ENCODE data around the gene BTRC.
"Not testable (repeated sequence)": the region's sequence is repeated elsewhere in the genome, so short reads cannot be mapped to it uniquely, and the experiment has no call there.

Gene BTRC

DNA sequence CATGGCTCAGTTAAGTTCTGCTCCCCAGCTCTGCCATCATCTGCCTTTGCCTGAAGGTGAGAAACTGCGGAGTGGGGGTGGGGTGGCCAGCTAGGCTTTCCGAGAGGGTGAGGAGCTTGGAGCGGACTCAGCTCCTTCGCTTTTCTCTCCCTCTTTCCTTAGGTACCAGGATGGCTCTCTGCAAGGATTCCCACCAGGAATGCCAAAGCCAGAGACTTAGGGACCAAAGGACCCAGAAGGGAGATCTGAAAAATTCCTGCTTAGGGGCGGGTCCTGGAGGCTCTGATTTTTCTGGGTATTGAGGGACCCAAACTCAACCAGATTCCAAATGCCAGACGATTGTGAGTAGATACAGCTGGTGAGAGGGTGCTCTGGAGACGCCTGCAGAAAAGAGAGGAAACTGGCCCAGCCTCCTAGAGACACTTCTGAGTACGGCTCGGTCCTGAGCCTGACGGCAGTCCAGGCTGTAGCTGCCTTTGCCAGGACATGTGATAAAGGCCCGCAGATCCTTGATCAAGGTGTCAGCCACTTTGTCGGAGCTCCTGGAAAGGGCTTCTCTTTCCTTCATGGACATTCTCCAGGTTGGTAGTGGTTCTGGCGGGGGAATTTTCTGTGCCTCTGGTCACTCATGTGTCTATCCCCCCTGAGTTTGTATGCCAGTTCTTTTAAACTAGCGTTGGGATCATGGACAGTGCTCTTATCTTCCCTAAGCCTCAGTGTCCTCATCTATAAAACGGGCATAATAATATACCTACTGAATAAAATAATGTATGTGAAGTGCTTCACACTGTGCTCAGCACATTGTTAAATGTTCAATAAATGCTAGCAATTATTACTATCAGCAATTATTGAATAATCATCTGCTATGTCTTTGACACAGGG lies 42.5 kb upstream of the BTRC start:
- Histone ChIP-seq H3K9me3 (ENCODE audit: severe bottlenecking) (no peaks in the 10 kb centered on the region), H3K36me3 (no peaks in the 10 kb centered on the region), H3K4me3 (ENCODE audit: low read depth, low read length) (no peak overlapping the region), H3K27me3 (ENCODE audit: insufficient read depth, low read depth, severe bottlenecking) (no peaks in the 10 kb centered on the region), H3K27ac (peak overlapping the region; percentile 26; the same call in 1 of the 2 replicates)
- TF ChIP-seq, protein P1, sequence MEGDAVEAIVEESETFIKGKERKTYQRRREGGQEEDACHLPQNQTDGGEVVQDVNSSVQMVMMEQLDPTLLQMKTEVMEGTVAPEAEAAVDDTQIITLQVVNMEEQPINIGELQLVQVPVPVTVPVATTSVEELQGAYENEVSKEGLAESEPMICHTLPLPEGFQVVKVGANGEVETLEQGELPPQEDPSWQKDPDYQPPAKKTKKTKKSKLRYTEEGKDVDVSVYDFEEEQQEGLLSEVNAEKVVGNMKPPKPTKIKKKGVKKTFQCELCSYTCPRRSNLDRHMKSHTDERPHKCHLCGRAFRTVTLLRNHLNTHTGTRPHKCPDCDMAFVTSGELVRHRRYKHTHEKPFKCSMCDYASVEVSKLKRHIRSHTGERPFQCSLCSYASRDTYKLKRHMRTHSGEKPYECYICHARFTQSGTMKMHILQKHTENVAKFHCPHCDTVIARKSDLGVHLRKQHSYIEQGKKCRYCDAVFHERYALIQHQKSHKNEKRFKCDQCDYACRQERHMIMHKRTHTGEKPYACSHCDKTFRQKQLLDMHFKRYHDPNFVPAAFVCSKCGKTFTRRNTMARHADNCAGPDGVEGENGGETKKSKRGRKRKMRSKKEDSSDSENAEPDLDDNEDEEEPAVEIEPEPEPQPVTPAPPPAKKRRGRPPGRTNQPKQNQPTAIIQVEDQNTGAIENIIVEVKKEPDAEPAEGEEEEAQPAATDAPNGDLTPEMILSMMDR (IDR thresholded peaks at IDR 0.05; ENCODE audit: low read depth, low read length) = no peak
- peak; percentile 66 for DNase-seq

DNA sequence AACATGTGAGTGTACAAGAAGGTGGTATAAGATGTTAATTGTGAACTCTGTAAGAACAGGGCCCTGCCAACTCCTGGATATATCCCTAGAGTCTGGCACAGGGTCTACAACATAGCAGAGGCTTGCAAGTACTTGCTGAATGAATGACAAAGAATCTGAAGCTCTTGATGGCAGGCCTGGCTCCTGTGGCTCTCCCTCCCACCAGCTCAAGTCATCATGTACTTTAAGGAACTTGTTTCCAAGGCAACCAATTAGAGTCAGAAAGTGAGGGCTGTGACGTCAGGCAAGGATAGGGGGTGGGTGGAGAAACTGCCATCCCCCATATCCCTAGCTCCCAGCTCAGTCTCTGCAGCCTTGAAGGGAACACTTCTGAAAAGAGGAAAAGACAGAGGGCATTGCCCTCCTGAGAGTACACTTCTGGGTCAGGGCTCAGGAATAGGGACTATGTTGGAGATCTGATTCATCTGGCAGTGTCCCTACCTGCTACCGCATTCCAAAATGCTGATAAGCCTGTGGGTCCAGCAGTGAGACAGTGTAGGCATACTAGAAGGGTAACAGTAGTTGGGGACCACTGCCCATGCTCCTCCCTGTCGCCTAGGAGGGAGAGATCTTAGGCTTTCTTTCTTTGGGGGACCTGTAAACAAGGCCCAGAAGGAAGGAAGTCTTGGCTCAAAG lies 34.6 kb upstream of the BTRC start:
- Histone ChIP-seq H3K4me3 (ENCODE audit: low read depth, low read length) (no peak overlapping the region), H3K27me3 (ENCODE audit: insufficient read depth, low read depth, severe bottlenecking) (no peaks in the 10 kb centered on the region)
- TF ChIP-seq, protein P1 (IDR thresholded peaks at IDR 0.05; ENCODE audit: low read depth, low read length) = no peak

DNA sequence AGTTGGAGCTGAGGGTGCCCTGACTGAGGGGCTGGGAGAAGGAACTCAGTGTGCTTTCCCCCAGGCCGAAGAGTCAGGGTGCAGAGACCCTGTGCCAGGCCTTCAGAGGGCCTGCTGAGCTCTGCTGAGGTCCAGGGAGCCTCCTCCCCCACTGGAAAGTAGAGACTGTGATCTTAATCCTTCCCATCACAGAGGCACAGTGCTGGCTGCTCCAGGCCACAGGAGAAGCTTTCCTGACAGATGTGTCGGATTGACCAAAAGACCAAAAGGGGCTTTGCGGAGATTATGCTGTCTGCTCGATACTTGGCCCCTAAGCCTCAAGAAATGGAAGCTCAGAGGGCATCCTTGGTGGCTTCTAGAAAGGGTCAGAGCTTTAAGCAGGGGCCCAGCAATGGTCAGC lies 32.9 kb upstream of the BTRC start:
- peak overlapping the region; percentile 95 for H3K27ac ChIP-seq
- TF ChIP-seq, protein P1 (IDR thresholded peaks at IDR 0.05; ENCODE audit: low read depth, low read length) = no peak
- no peak overlapping the region for H3K4me3 ChIP-seq (ENCODE audit: low read depth, low read length)
- H3K36me3 ChIP-seq = no peaks in the 10 kb centered on the region
- H3K9me3 ChIP-seq (ENCODE audit: severe bottlenecking) = no peaks in the 10 kb centered on the region
- H3K27me3 ChIP-seq (ENCODE audit: insufficient read depth, low read depth, severe bottlenecking) = no peaks in the 10 kb centered on the region
- peak; percentile 94 for DNase-seq

More for the DNA sequence above, 34.6 kb upstream of the BTRC start:
- DNase-seq = peak; percentile 25
- no peaks in the 10 kb centered on the region for H3K9me3 ChIP-seq (ENCODE audit: severe bottlenecking)
- H3K27ac ChIP-seq = peak overlapping the region; percentile 95
- no peaks in the 10 kb centered on the region for H3K36me3 ChIP-seq

DNA sequence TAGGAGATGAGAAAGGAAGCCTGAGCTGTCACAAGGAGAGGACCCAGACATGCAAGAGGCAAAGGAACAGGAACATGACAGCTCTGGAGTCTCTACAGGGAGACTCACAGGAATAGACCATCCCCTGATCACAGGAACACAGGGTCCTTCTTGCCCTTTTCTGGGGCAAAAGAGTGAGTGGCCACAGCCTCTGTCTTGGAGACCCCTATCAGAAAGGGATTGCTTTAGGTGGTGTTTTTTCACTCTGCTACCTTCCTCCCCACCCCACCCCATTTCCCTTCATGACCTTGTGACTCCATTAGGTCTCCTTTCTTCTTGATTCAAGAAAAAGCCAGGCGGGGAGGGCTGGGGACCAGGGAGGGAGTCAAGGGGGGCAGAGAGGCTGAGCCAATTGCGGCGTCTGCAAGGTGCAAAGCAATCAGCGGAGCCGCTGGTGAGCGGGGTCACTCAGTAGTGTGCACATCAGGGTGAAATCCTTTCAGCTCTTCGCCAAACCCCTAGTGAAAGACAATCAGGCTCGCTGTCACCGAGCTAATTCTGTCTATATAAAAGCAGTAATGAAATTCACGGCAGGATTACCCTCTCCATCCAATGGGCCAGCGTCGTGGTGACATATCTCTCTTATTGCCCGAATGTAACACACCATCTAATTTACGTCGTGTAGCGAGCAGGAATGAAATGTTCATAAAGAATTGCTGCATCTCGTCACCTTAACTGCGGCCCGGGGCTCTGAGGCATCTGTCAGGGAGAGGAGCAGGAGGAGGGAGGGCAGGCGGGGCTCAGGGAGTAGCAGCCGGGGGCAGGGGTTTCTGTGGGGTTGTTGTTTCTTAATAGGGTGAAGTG lies 31.5 kb upstream of the BTRC start:
- Histone ChIP-seq H3K9me3 (ENCODE audit: severe bottlenecking) (peaks cover 11% of the 10 kb centered on the region), H3K27me3 (ENCODE audit: insufficient read depth, low read depth, severe bottlenecking) (no peaks in the 10 kb centered on the region), H3K36me3 (no peaks in the 10 kb centered on the region), H3K4me3 (ENCODE audit: low read depth, low read length) (peak overlapping the region; percentile 16), H3K27ac (peak overlapping the region; percentile 95)
- DNase-seq = peak; percentile 85
- TF ChIP-seq, protein P1 (IDR thresholded peaks at IDR 0.05; ENCODE audit: low read depth, low read length) = no peak

DNA sequence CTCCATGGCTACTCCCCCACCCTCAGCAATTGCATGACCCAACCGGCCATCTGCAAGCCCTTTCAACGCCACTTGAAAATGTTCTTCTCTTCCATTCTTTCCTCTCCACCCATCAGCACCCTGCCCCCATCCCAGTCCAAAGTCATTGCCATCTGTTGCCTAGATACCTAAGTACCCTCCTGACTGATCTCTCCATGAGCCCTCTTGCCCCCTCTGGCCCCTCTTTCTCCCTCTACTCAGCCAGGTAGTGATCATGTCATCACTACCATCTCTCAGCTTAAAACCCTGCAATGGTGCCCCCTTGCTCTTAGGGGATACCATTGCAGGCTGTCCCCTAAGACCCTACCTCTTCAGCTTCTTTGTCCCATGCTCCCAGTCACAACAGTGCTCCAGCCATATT lies 30.5 kb upstream of the BTRC start:
- Histone ChIP-seq H3K27me3 (ENCODE audit: insufficient read depth, low read depth, severe bottlenecking) (no peaks in the 10 kb centered on the region), H3K36me3 (no peaks in the 10 kb centered on the region), H3K9me3 (ENCODE audit: severe bottlenecking) (peaks cover 18% of the 10 kb centered on the region), H3K4me3 (ENCODE audit: low read depth, low read length) (no peak overlapping the region), H3K27ac (peak overlapping the region; percentile 95)
- DNase-seq = peak; percentile 85
- TF ChIP-seq, protein P1 (IDR thresholded peaks at IDR 0.05; ENCODE audit: low read depth, low read length) = peak; percentile 30

DNA sequence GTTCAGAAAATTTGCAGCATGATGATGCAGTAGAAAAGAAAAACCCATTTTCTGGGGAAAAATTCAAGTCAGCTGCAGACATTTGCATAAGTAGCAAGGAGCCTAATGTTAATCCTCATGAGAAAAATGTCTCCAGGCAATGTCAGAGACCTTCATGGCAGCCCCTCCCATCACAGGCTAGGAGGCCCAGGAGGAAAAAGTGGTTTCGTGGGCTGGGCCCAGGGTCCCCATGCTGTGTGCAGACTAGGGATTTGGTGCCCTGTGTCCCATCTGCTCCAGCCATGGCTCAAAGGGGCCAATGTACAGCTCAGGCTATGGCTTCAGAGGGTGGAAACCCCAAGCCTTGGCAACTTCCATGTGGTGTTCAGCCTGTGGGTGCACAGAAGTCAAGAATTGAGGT lies 26.5 kb upstream of the BTRC start:
- not testable (repeated sequence) for H3K27me3 ChIP-seq (ENCODE audit: insufficient read depth, low read depth, severe bottlenecking); H3K36me3 ChIP-seq; H3K4me3 ChIP-seq (ENCODE audit: low read depth, low read length); DNase-seq; H3K27ac ChIP-seq
- peaks cover 18% of the 10 kb centered on the region for H3K9me3 ChIP-seq (ENCODE audit: severe bottlenecking)

All from WERI-Rb-1 (cell line).